Lower leg skin (tissue), 4 donors: ENCODE results near the gene CENATAC. TPM values are rescaled to one million over a fixed set of nuclear protein-coding genes. Genes with fewer than 3 reads are reported as not detected.

Experiments
- DNase-seq, 2 donors: peaks; one replicate each; pipeline ENCODE4 v3.0.0-alpha.2; 2019; ENCODE audit warnings: low spot score in 2 of 2
- H3K4me3 ChIP-seq: fragments of 200-600 bp; sonication (generic); 2 replicates; pipeline ENCODE4 v1.5.1; 2017; ENCODE audit warnings: mild to moderate bottlenecking, low read depth; ENCODE audit not compliant: poor library complexity, severe bottlenecking
- CTCF ChIP-seq, 3 donors: fragments of 450-650 bp; IDR thresholded peaks; one replicate each; pipeline ENCODE4 v1.5.1; 2016; ENCODE audit warnings: antibody characterized with exemption in 3 of 3, mild to moderate bottlenecking in 3 of 3, moderate library complexity in 2 of 3
- POLR2A ChIP-seq, 2 donors: fragments of 450-650 bp; IDR thresholded peaks; one replicate each; pipeline ENCODE4 v1.6.1; 2016 to 2017; ENCODE audit warnings: antibody characterized with exemption in 2 of 2, mild to moderate bottlenecking in 1 of 2, moderate library complexity in 1 of 2
- WGBS, 2 donors: methylation state at CpG; one replicate each; pipeline ENCODE4 v1.1.5; 2018; 5-methylcytosine and 5-hydroxymethylcytosine counted together
- intact Hi-C: fragments of 100-400 bp; cut with DNase I; formaldehyde crosslinking; loops from one replicate; pipeline ENCODE4 v1.15.0; 2023; ENCODE audit warnings: low total_unique reads
- microRNA-seq, 2 donors: library from miRNA; unstranded; fragments of <30 nt; microRNA quantifications; one replicate each; pipeline ENCODE4, GENCODE V29; 2016; ENCODE audit warnings: borderline replicate concordance in 2 of 2, borderline number of aligned reads in 1 of 2
- total RNA-seq, 4 donors: library from RNA; depleted of rRNA; stranded (reverse); fragments of >200 nt; gene quantifications; one replicate each; pipeline ENCODE4 v1.1.0, GENCODE V29; 2016

Gene CENATAC
- total RNA-seq, 4 donors from 2014 or later: 21.2 to 66.8 (median 39.9) TPM

GRCh38 chr11:119065369-119065768, 67.4 kb downstream of the CENATAC start:
- no peak overlapping the region for H3K4me3 ChIP-seq
- no peak for DNase-seq
- intact Hi-C loops: no loop called here
- TF ChIP-seq POLR2A (IDR thresholded peaks at IDR 0.05) (no peak), CTCF (IDR thresholded peaks at IDR 0.05) (no peak)
- 67% methylated on average over 4 of the region's 4 CpGs for WGBS, 2 donors

Small RNA genes within 50 kb of the gene (microRNA-seq; reads per million reads assigned to microRNA genes)
- gene MIR3656: 0 reads per million in 2 donors

Other genes starting within 250 kb of the CENATAC start
- 100 to 1,000 TPM in 2 of 4 donors, 10 to 100 TPM in 2; 71.8 to 117 (median 88.6) TPM for gene DDX6, start 207.0 kb upstream of the CENATAC start, total RNA-seq
- not detected for gene CXCR5, start 114.2 kb upstream of the CENATAC start, total RNA-seq
- gene BCL9L, start 72.2 kb upstream of the CENATAC start, total RNA-seq: 10 to 100 TPM; 34.5 to 59.4 (median 45.8) TPM
- not detected for gene UPK2, start 41.8 kb upstream of the CENATAC start, total RNA-seq
- gene FOXR1, start 26.4 kb upstream of the CENATAC start, total RNA-seq: not detected
- gene RPS25, start 20.2 kb downstream of the CENATAC start, total RNA-seq: 1,000 to 10,000 TPM; 1,252 to 2,859 (median 1,930) TPM
- 10 to 100 TPM; 40.3 to 53.4 (median 52.2) TPM for gene TRAPPC4, start 20.6 kb downstream of the CENATAC start, total RNA-seq
- 10 to 100 TPM; 14.0 to 25.4 (median 19.5) TPM for gene SLC37A4, start 32.7 kb downstream of the CENATAC start, total RNA-seq
- gene HYOU1, start 59.1 kb downstream of the CENATAC start, total RNA-seq: 10 to 100 TPM; 21.8 to 47.0 (median 33.0) TPM
- 10 to 100 TPM; 30.2 to 44.1 (median 41.3) TPM for gene VPS11, start 69.7 kb downstream of the CENATAC start, total RNA-seq
- 10 to 100 TPM in 3 of 4 donors, 1 to 10 TPM in 1; 8.8 to 11.9 (median 11.1) TPM for gene HMBS, start 86.7 kb downstream of the CENATAC start, total RNA-seq
- gene DPAGT1, start 103.7 kb downstream of the CENATAC start, total RNA-seq: 10 to 100 TPM; 18.9 to 46.9 (median 27.5) TPM
- gene C2CD2L, start 109.2 kb downstream of the CENATAC start, total RNA-seq: 10 to 100 TPM; 16.8 to 27.2 (median 22.6) TPM
- 10 to 100 TPM; 15.0 to 39.6 (median 31.2) TPM for gene HINFP, start 123.4 kb downstream of the CENATAC start, total RNA-seq
- gene ABCG4, start 150.9 kb downstream of the CENATAC start, total RNA-seq: 1 to 10 TPM in 1 of 4 donors, under 1 TPM in 3; 0.52 to 1.1 (median 0.67) TPM
- 10 to 100 TPM; 31.4 to 58.0 (median 47.1) TPM for gene NLRX1, start 170.6 kb downstream of the CENATAC start, total RNA-seq
- under 1 TPM in 2 of 4 donors, not detected in 2; 0.27 to 0.53 TPM for gene NHERF4, start 187.3 kb downstream of the CENATAC start, total RNA-seq
- gene CBL, start 208.2 kb downstream of the CENATAC start, total RNA-seq: 10 to 100 TPM; 11.7 to 14.6 (median 14.0) TPM